Ovary (tissue), 9 donors: ENCODE data around the gene MYO1H. TPM values are rescaled to one million over a fixed set of nuclear protein-coding genes. Genes with fewer than 3 reads are reported as not detected.

Experiments
- DNase-seq, 5 donors: peaks; one replicate each; pipeline ENCODE4 v3.0.0-alpha.2; 2019 to 2020
- H3K27ac ChIP-seq, 2 donors: fragments of 200-600 bp; one replicate each; pipeline versions ENCODE4 v1.5.1 to v1.8.0; 2019 to 2022
- H3K27me3 ChIP-seq: fragments of 200-600 bp; one replicate; pipeline ENCODE4 v1.8.0; 2022
- H3K36me3 ChIP-seq: fragments of 200-600 bp; sonication (generic); one replicate; pipeline ENCODE4 v1.5.1; 2019
- H3K4me1 ChIP-seq: one replicate; pipeline ENCODE4 v1.8.1; 2013; ENCODE audit warnings: mild to moderate bottlenecking, moderate library complexity; ENCODE audit not compliant: insufficient read depth
- H3K4me3 ChIP-seq: fragments of 200-600 bp; sonication (generic); one replicate; pipeline ENCODE4 v1.5.1; 2017
- H3K9me3 ChIP-seq, 2 donors: fragments of 200-600 bp in 1 of 2; sonication (generic) in 1 of 2; one replicate each; pipeline versions ENCODE4 v1.5.1 to v1.8.1; 2013 to 2019; ENCODE audit warnings: mild to moderate bottlenecking in 1 of 2, moderate library complexity in 1 of 2
- EP300 ChIP-seq: sonication (generic); formaldehyde crosslinking; IDR thresholded peaks from one replicate; pipeline ENCODE4 v1.6.1; 2017; ENCODE audit warnings: antibody characterized with exemption
- POLR2A ChIP-seq: fragments of 450-650 bp; IDR thresholded peaks from one replicate; pipeline ENCODE4 v1.6.1; 2017; ENCODE audit warnings: antibody characterized with exemption, mild to moderate bottlenecking, moderate library complexity
- WGBS, 3 donors: extraction: QIAGEN DNeasy Blood & Tissue Kit in 1 of 3; methylation state at CpG; one replicate each; pipeline versions ENCODE4 v1.1.5 to v1.1.7; 2013 to 2017; 5-methylcytosine and 5-hydroxymethylcytosine counted together
- intact Hi-C, 4 donors: fragments of 100-400 bp; cut with DNase I; formaldehyde crosslinking; loops; one replicate each; pipeline versions ENCODE4 v1.11.0 to v1.15.1; 2022 to 2023
- polyA plus RNA-seq, 2 donors: library from polyadenylated mRNA; stranded (reverse); fragments of 200-250 nt in 1 of 2; fragments of 350-450 nt in 1 of 2; fragmentation: Illumina TruSeq in 1 of 2; extraction: RNeasy Lipid Tissue Mini Kit (QIAGEN cat#74804) in 1 of 2; gene quantifications; one replicate each; pipeline ENCODE4 v1.2.3, GENCODE V29; 2013 to 2014
- total RNA-seq, 7 donors: library from RNA; depleted of rRNA in 2 of 7; stranded (reverse); fragments of >200 nt in 2 of 7; fragmentation: NEBNext Ultra II Directional in 3 of 7; extraction: Animal tissue kit (Norgen Biotek cat#: 25700) in 3 of 7; gene quantifications; one replicate each; pipeline versions ENCODE4 v1.1.0 to v1.2.4, GENCODE V29; 2016 to 2023
- TF ChIP-seq, protein P1 (sequence below), 3 donors: fragments of 450-650 bp in 2 of 3; fragments of 200-600 bp in 1 of 3; IDR thresholded peaks; one replicate each; pipeline versions ENCODE4 v1.5.1 to v1.8.0; 2016 to 2022; ENCODE audit warnings: antibody characterized with exemption in 3 of 3, mild to moderate bottlenecking in 1 of 3
- donor health status: DM: no; HTN: no; CAD: no; lungs with moderate emphysema.
- donor health status: DM: no; HTN: no; CAD: no.
- donor health status: Bipolar disorder and iron deficiency.
- donor health status: DM: yes; HTN: yes; CAD: no.
- donor health status: DM: no; HTN: no; CAD: no.
- donor health status: DM: yes; HTN: yes; CAD: no.

Gene MYO1H
- total and polyA plus RNA-seq, 9 donors = 0.12 to 0.34 (median 0.12) TPM; not detected in 6

- H3K36me3 ChIP-seq = no peaks in the 10 kb centered on the region
- TF ChIP-seq POLR2A (no peak), EP300 (no peak)
- TF ChIP-seq, protein P1, sequence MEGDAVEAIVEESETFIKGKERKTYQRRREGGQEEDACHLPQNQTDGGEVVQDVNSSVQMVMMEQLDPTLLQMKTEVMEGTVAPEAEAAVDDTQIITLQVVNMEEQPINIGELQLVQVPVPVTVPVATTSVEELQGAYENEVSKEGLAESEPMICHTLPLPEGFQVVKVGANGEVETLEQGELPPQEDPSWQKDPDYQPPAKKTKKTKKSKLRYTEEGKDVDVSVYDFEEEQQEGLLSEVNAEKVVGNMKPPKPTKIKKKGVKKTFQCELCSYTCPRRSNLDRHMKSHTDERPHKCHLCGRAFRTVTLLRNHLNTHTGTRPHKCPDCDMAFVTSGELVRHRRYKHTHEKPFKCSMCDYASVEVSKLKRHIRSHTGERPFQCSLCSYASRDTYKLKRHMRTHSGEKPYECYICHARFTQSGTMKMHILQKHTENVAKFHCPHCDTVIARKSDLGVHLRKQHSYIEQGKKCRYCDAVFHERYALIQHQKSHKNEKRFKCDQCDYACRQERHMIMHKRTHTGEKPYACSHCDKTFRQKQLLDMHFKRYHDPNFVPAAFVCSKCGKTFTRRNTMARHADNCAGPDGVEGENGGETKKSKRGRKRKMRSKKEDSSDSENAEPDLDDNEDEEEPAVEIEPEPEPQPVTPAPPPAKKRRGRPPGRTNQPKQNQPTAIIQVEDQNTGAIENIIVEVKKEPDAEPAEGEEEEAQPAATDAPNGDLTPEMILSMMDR (IDR thresholded peaks at IDR 0.05) = no peak
- intact Hi-C loops = no loop called here
- 67 to 85% (median 80%) methylated on average over 2 of the region's 2 CpGs for WGBS, 3 donors
- no peak for DNase-seq
- no peaks in the 10 kb centered on the region for H3K27me3 ChIP-seq
- H3K4me3 ChIP-seq = no peak overlapping the region
- no peaks in the 10 kb centered on the region for H3K9me3 ChIP-seq
- no peak overlapping the region for H3K27ac ChIP-seq
- peaks cover 5% of the 10 kb centered on the region for H3K4me1 ChIP-seq
These were observed 135.2 kb downstream of the MYO1H start for GRCh38 chr12:109482894-109483293.

- no peak for DNase-seq
- no peak overlapping the region for H3K4me3 ChIP-seq
- WGBS, 3 donors = 91 to 94% (median 93%) methylated on average over 11 of the region's 11 CpGs
- H3K27ac ChIP-seq = no peak overlapping the region
- H3K9me3 ChIP-seq = no peaks in the 10 kb centered on the region
- TF ChIP-seq, protein P1 (IDR thresholded peaks at IDR 0.05) = no peak
- no peak for TF ChIP-seq EP300
- no peak for TF ChIP-seq POLR2A
- no peaks in the 10 kb centered on the region for H3K27me3 ChIP-seq
- intact Hi-C loops = no loop called here
- no peaks in the 10 kb centered on the region for H3K36me3 ChIP-seq
- peaks cover 4% of the 10 kb centered on the region for H3K4me1 ChIP-seq
These were observed 135.6 kb downstream of the MYO1H start for GRCh38 chr12:109483346-109483745.

GRCh38 chr12:109485201-109485600 is 137.5 kb downstream of the MYO1H start:
- H3K27me3 ChIP-seq = no peaks in the 10 kb centered on the region
- no peaks in the 10 kb centered on the region for H3K9me3 ChIP-seq
- DNase-seq = no peak
- WGBS, 3 donors = 80 to 100% (median 95%) methylated on average over 4 of the region's 4 CpGs
- H3K27ac ChIP-seq = no peak overlapping the region
- no peaks in the 10 kb centered on the region for H3K36me3 ChIP-seq
- H3K4me1 ChIP-seq = no peaks in the 10 kb centered on the region
- H3K4me3 ChIP-seq = no peak overlapping the region
- intact Hi-C loops = no loop called here
- TF ChIP-seq, protein P1 (IDR thresholded peaks at IDR 0.05) = no peak
- TF ChIP-seq POLR2A = no peak
- no peak for TF ChIP-seq EP300

GRCh38 chr12:109487181-109488050 is 139.7 kb downstream of the MYO1H start:
- no peak for DNase-seq
- no peak for TF ChIP-seq POLR2A
- TF ChIP-seq, protein P1 (IDR thresholded peaks at IDR 0.05) = no peak
- TF ChIP-seq EP300 = no peak
- Histone ChIP-seq H3K27me3 (no peaks in the 10 kb centered on the region), H3K9me3 (no peaks in the 10 kb centered on the region), H3K4me1 (no peaks in the 10 kb centered on the region), H3K27ac (no peak overlapping the region), H3K36me3 (no peaks in the 10 kb centered on the region), H3K4me3 (no peak overlapping the region)
- intact Hi-C loops = no loop called here
- 72 to 84% (median 75%) methylated on average over 9 of the region's 9 CpGs for WGBS, 3 donors
